ENCODE results near the gene RAE1.

Gene RAE1, protein sequence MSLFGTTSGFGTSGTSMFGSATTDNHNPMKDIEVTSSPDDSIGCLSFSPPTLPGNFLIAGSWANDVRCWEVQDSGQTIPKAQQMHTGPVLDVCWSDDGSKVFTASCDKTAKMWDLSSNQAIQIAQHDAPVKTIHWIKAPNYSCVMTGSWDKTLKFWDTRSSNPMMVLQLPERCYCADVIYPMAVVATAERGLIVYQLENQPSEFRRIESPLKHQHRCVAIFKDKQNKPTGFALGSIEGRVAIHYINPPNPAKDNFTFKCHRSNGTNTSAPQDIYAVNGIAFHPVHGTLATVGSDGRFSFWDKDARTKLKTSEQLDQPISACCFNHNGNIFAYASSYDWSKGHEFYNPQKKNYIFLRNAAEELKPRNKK

DNA sequence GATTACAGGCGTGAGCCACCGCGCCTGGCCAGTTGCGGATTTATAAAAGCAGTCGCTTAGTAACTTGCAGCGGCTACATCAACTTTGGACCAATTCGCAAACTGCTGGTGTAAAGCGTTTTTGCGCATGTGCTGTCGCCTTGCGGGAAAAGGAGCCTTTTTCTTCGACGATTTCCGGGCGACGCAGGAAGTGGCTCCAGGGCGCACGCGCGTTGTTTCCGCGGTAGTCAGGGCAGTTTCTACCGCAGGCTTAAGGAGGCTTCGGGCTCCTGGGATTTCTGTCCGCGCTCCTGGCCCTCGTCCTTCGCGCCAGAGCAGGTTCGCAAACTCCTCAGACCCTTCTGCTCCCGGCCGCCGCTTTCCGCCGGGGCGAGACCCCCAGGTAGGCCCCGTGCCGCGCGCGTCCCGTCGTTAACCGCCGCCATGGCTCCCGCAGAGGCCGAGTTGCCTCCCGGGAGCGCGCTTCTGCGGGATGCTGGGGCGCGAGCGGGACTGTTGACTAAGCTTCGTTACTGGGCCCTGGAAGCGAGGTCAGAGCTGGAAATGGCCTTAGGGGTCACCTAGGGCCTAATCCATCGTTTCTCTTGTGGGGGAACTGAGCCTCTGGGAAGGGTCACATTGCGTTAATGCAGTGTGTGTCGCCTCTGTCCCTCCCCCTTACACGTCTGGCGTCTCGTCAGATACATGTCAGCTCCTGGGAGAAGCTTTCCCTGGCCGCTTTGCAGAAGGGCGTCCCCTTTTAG, at the start of gene RAE1:
RAE1 (plus strand) TSS at position 214 of the 742 bp plus-strand sequence. CDS start 2,784 bp downstream, outside the sequence.
- H3K4me3 ChIP-seq (replicated peaks; ENCODE audit: low read depth, low read length) = peak within 1 kb of the TSS; percentile 85

DNA sequence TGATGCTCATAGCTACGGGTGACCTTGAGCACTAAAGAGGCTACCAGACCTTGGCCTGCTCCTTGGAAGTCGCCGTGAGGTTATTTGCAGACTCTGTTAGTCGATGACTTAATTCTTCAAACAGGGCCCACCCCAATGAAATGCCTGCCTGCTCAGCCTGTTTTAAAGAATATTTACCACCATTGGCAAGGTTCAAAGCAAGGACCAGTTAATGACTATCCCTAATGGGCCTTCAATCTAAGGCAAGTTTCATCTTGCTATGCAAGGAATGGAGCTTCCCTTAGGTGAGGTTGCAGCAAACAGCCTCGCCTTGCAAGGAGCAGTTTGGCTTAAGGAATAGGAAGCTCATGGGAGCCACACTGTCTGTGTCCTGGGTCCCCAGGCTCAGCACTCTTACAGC, 44.3 kb upstream of the RAE1 start:
- DNase-seq (ENCODE audit: extremely low read depth, insufficient read length) = no peak
- TF ChIP-seq, protein P1, sequence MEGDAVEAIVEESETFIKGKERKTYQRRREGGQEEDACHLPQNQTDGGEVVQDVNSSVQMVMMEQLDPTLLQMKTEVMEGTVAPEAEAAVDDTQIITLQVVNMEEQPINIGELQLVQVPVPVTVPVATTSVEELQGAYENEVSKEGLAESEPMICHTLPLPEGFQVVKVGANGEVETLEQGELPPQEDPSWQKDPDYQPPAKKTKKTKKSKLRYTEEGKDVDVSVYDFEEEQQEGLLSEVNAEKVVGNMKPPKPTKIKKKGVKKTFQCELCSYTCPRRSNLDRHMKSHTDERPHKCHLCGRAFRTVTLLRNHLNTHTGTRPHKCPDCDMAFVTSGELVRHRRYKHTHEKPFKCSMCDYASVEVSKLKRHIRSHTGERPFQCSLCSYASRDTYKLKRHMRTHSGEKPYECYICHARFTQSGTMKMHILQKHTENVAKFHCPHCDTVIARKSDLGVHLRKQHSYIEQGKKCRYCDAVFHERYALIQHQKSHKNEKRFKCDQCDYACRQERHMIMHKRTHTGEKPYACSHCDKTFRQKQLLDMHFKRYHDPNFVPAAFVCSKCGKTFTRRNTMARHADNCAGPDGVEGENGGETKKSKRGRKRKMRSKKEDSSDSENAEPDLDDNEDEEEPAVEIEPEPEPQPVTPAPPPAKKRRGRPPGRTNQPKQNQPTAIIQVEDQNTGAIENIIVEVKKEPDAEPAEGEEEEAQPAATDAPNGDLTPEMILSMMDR (IDR thresholded peaks at IDR 0.05; ENCODE audit: insufficient read depth, low read length, poor library complexity, severe bottlenecking) = no peak
- no peak overlapping the region for H3K4me3 ChIP-seq (replicated peaks; ENCODE audit: low read depth, low read length)
- H3K36me3 ChIP-seq (ENCODE audit: control insufficient read depth, insufficient read depth, low read length) = no peaks in the 10 kb centered on the region
- no peaks in the 10 kb centered on the region; the same call in 1 of the 2 replicates for H3K27me3 ChIP-seq (replicated peaks; ENCODE audit: control insufficient read depth, insufficient read depth, low read length)

More for the DNA sequence above, at the start of gene RAE1:
- TF ChIP-seq, protein P1 (IDR thresholded peaks at IDR 0.05; ENCODE audit: insufficient read depth, low read length, poor library complexity, severe bottlenecking) = no peak
- H3K27me3 ChIP-seq (replicated peaks; ENCODE audit: control insufficient read depth, insufficient read depth, low read length) = no peaks in the 10 kb centered on the region
- peak; percentile 87 for DNase-seq (ENCODE audit: extremely low read depth, insufficient read length)
- peaks cover 8% of the 10 kb centered on the region for H3K36me3 ChIP-seq (ENCODE audit: control insufficient read depth, insufficient read depth, low read length)

DNA sequence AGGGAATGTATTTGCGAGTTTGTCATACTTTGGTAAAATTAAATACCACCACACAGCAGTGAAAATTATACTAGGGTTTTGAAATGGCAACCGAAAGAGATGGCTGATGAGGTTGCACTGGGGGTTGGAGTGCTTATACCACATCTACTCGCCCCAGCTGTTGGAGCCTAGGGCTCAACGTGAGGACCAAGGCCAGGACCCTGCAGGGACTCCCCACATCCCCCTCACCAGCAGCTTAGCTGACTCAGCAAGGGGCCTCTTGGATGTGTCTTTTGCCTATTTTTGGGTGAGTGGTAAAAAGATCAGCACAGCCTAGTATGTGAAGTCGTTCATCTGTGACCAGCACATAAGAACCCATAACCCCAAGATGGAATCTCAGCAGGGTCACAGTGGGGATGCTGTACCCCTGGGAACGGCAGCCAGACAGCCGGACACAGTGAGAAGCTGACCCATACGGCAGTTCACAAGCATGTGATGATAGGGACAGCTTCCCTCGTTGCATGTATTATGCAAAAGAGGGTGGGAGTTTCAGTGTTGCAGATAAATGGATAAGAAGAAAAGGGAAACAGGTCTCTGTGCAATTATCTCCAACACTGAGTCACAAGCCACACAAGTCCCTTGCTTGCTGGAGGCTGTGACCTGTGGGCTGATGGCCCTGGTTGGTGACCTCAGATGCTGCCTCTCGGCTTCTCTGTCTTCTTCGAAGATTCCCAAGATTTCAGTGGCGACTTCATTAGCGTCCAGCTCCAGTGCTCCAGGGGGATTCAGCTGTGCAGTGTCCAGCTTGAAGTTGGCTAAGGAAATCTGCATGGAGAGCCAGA, 42.4 kb upstream of the RAE1 start:
- H3K36me3 ChIP-seq (ENCODE audit: control insufficient read depth, insufficient read depth, low read length) = no peaks in the 10 kb centered on the region
- no peaks in the 10 kb centered on the region; the same call in 1 of the 2 replicates for H3K27me3 ChIP-seq (replicated peaks; ENCODE audit: control insufficient read depth, insufficient read depth, low read length)
- no peak overlapping the region for H3K4me3 ChIP-seq (replicated peaks; ENCODE audit: low read depth, low read length)
- TF ChIP-seq, protein P1 (IDR thresholded peaks at IDR 0.05; ENCODE audit: insufficient read depth, low read length, poor library complexity, severe bottlenecking) = no peak
- peak; percentile 18 for DNase-seq (ENCODE audit: extremely low read depth, insufficient read length)

DNA sequence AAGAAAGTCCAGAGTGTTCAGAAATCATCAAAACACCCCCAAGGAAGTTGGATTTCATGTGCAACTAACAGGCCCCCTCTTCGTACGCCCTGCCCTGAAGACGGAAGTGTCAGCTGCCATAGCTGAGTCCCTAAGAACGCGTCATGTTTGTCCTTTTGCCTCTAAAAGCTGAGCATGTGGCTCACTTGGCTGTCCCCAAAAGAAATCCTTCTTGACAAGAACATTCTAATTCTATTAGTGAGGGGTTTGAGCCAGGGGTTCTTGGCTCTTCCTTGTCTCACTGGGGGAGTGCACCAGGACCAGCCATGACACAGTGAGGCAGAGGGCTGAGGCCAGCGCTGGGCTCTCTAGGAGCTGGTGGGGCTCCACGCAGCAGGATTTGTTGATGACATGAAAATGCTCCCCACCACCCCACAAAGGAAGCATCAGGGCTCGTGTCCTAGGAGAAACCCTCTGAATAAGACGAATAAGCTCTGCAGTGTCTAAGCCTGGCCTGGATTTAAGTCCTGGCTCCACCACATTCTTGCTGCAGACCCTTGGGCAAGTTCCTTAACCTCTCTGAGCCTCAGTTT, 41.4 kb upstream of the RAE1 start:
- no peak for DNase-seq (ENCODE audit: extremely low read depth, insufficient read length)
- TF ChIP-seq, protein P1 (IDR thresholded peaks at IDR 0.05; ENCODE audit: insufficient read depth, low read length, poor library complexity, severe bottlenecking) = no peak
- Histone ChIP-seq H3K36me3 (ENCODE audit: control insufficient read depth, insufficient read depth, low read length) (no peaks in the 10 kb centered on the region), H3K27me3 (replicated peaks; ENCODE audit: control insufficient read depth, insufficient read depth, low read length) (no peaks in the 10 kb centered on the region; the same call in 1 of the 2 replicates), H3K4me3 (replicated peaks; ENCODE audit: low read depth, low read length) (no peak overlapping the region)

DNA sequence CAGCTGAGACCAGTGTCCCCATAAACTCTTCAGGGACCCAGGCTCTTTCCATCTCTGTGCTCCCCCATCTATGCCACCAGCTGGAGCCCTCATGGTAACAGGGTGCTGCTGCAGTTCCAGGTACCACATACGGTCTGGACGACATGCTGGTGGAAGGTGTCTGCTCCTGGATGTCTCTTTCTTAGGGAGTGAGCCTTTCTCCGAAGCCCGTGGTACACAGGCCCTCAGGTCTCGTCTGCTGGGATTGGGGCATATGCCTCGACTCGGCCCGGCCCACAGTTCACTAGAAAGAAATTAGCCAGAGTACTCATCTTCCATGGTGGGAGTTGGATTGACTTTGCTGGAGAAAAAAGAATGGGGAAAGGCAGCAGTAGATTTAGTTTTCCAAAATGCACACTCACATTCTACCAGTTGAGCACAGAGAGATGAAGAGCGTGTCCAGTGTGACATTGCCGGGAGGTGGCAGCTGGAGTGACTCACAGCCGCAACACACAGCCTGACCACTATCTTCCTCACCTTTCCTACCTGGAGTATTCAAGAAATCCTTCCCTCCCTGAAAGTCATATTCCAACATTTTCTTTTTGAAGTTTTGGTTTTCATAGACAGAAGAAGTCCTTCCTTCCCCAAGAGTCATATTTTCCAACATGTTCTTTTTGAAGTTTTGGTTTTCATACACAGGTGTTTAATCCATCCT, 40.1 kb upstream of the RAE1 start:
- TF ChIP-seq, protein P1 (IDR thresholded peaks at IDR 0.05; ENCODE audit: insufficient read depth, low read length, poor library complexity, severe bottlenecking) = no peak
- Histone ChIP-seq H3K27me3 (replicated peaks; ENCODE audit: control insufficient read depth, insufficient read depth, low read length) (no peaks in the 10 kb centered on the region; the same call in 1 of the 2 replicates), H3K36me3 (ENCODE audit: control insufficient read depth, insufficient read depth, low read length) (no peaks in the 10 kb centered on the region), H3K4me3 (replicated peaks; ENCODE audit: low read depth, low read length) (no peak overlapping the region)
- no peak for DNase-seq (ENCODE audit: extremely low read depth, insufficient read length)
